Measurements from ENCODE around the gene CCNB1IP1.
"Not testable (repeated sequence)": the region's sequence is repeated elsewhere in the genome, so short reads cannot be mapped to it uniquely, and the experiment has no call there.

Gene CCNB1IP1

GRCh38 chr14:20331053-20331613, 1.9 kb downstream of the CCNB1IP1 start:
- no peak for DNase-seq

- DNase-seq = no peak
These were observed 3.7 kb downstream of the CCNB1IP1 start for GRCh38 chr14:20329355-20329754.

- no peak for DNase-seq
These were observed 4.4 kb downstream of the CCNB1IP1 start for GRCh38 chr14:20328705-20329104.

- peak; percentile 81 for DNase-seq
These were observed 5.8 kb downstream of the CCNB1IP1 start for GRCh38 chr14:20327005-20327869.

GRCh38 chr14:20317720-20318119, 15.4 kb downstream of the CCNB1IP1 start:
- no peak for DNase-seq

- no peak for DNase-seq
These were observed 19.1 kb downstream of the CCNB1IP1 start for GRCh38 chr14:20314026-20314425.

- no peak for DNase-seq
These were observed 27.0 kb downstream of the CCNB1IP1 start for GRCh38 chr14:20306079-20306423.

- DNase-seq = peak; percentile 93
These were observed 27.6 kb downstream of the CCNB1IP1 start, which contains the start of gene TTC5 for GRCh38 chr14:20305265-20306078. Gene TTC5 (minus strand): TSS chr14:20305951. CDS start chr14:20305937, 14 bp downstream.

GRCh38 chr14:20302042-20302755, 30.9 kb downstream of the CCNB1IP1 start:
- no peak for DNase-seq

- DNase-seq = no peak
These were observed 38.0 kb downstream of the CCNB1IP1 start for GRCh38 chr14:20295067-20295466.

- no peak for DNase-seq
These were observed 38.4 kb downstream of the CCNB1IP1 start for GRCh38 chr14:20294636-20295035.

GRCh38 chr14:20281998-20282397, 51.1 kb downstream of the CCNB1IP1 start:
- DNase-seq = not testable (repeated sequence)

- DNase-seq = not testable (repeated sequence)
These were observed 52.8 kb downstream of the CCNB1IP1 start for GRCh38 chr14:20280265-20280664.

GRCh38 chr14:20278414-20278813, 54.7 kb downstream of the CCNB1IP1 start:
- DNase-seq = peak; percentile 1

GRCh38 chr14:20277409-20277808, 55.7 kb downstream of the CCNB1IP1 start:
- no peak for DNase-seq

- DNase-seq = no peak
These were observed 59.0 kb downstream of the CCNB1IP1 start for GRCh38 chr14:20274062-20274461.

- DNase-seq = not testable (repeated sequence)
These were observed 68.7 kb downstream of the CCNB1IP1 start for GRCh38 chr14:20264361-20264760.

- no peak for DNase-seq
These were observed 70.4 kb downstream of the CCNB1IP1 start for GRCh38 chr14:20262642-20263128.

Measured in NCI-H510A treated with DMSO at 0.1 percent for 48 hours (cell line).